CD4-positive, alpha-beta T cell treated with Interleukin-4 for 1 hour (primary cell): ENCODE data around the gene EMC10.
"Not testable (repeated sequence)": the region's sequence is repeated elsewhere in the genome, so short reads cannot be mapped to it uniquely, and the experiment has no call there.

Source experiments
- DNase-seq, 2 donors: peaks; one replicate each; pipeline ENCODE4 v3.0.0-alpha.2; 2020 to 2022

The EMC10 gene

DNA sequence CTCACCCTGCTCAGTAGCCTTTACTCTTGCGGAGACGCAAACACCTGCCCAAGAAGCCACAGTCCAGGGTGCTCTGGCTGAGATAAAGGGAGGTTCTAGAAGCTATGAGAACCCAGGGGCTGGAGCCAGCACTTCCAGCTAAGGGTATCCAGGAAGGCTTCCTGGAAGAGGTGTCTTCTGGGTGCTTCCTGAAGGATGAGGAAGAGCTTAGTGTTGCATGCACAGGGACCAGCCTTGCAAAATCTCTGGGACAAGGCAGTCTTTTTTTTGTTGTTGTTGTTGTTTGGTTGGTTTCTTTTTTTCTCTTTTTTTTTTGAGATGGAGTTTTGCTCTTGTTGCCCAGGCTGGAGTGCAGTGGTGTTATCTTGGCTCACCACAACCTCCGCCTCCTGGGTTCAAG, 23.1 kb upstream of the EMC10 start:
- DNase-seq, result no peak

DNA sequence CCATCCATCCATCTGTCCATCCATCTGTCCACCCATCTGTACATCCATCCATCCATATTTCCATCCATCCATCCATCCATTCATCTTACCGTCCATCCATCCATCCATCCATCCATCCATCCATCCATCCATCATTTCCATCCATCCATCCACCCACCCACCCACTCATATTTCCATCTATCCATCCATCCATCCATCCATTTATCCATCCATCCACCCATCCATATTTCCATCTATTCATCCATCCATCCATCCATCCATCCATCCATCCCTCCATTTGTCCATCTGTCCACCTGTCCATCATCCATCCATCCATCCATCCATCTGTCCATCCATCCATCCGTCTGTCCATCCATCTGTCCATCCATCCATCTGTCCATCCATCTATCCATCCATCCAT, 20.3 kb upstream of the EMC10 start:
- no peak for DNase-seq

DNA sequence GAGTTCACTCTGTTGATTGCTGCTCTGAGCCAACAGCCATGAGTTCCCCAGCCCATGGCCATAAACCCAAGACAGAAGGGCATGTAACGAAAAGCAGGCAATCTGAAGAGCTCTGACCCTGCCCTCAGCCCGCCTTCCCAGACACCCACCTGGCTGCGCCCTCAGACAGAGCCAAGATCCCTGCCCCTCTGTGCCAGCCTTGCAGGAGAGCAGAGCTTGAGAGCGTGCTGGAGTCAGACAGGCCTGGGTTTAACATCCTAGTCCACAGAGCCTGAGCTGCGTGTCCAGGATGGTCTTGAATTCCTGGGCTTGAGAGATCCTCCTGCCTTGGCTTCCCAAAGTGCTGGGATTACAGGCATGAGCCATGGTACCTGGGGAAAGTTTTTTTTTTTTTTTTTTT, 19.0 kb upstream of the EMC10 start:
- no peak for DNase-seq

DNA sequence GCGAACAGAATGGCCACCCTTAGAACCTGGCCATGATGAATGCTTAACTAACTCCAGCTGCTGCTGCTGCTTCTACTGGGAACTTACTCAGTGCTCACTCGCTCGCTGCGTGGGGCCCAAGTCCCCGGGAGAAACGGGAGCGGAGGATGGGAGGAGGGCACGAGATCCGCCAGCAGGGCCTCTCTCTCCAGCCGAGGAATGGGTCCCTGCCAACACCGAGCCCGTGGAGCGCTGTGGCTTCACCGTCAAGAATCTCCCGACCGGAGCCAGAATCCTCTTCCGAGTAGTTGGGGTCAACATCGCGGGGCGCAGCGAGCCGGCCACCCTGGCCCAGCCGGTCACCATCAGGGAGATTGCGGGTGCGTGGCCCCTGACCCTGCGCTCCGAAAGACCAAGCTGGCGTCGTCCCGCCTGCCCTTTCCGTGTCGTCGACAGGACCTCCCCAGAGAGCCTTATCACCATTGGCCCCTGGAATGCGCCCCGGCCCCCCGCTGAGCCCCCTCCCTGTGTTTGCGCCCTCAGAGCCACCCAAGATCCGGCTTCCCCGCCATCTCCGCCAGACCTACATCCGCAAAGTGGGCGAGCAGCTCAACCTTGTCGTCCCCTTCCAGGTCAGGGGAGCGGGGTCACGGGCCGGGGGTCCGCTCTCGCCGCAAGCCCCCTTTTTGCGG, 17.8 kb upstream of the EMC10 start:
- DNase-seq, result no peak

DNA sequence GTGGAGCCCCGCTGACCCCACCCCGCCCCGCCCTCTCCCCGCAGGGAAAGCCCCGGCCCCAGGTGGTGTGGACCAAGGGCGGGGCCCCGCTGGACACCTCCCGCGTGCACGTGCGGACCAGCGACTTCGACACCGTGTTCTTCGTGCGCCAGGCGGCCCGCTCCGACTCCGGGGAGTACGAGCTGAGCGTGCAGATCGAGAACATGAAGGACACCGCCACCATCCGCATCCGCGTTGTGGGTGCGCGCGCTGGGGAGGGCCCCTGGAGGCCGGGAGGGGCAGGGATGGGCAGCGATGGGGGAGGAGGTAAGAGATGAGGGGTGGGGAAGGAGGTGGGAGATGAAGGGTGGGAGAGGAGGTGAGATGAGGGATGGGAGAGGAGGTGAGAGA, 17.2 kb upstream of the EMC10 start:
- DNase-seq, result no peak

DNA sequence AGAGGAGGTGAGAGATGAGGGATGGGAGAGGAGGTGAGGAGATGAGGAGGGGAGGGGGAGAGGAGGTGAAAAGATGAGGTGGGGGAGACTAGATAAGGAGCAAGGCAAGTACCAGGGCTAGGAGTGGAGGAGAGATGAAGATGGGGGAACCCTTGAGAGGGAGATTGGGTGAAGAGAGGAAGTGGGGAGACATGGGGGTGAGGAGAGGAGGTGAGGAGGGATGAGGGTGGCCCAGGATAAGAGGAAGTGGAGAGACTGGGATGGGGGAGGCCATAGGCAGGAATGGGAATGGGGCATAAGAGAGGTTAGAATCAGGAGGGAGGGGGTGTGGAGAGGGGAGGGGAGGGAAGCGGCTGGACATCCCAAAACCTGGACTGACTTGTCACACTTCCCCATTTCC, 16.7 kb upstream of the EMC10 start:
- DNase-seq, result no peak

DNA sequence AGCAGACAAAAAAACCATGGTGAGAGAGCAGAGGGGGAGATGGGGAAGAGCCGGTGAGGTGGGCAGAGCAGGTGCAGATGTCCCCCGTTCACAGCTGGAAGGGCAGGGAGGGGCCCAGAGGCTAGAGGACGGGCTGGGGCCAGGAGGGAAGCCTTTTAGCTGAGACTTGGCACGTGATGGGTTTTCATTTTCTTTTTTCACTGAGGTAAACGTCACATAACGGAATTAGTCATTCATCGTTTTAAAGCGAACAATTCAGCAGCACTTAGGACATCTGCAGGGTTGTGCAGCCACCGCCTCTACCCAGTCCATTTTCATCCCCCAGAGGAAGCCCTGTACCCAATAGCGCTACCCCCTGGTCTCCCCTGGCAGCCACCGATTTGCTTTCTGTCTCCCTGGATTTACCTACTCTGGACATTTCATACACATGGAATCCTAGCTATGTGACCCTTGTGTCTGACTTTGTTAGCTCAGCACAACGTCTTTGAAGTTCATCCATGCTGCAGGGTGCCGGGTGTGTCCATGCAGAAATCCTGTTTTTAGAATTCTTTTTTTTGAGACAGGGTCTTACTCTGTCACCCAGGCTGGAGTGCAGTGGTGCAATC, 16.0 kb upstream of the EMC10 start:
- peak in 1 of 2 donors; percentile 50 for DNase-seq

DNA sequence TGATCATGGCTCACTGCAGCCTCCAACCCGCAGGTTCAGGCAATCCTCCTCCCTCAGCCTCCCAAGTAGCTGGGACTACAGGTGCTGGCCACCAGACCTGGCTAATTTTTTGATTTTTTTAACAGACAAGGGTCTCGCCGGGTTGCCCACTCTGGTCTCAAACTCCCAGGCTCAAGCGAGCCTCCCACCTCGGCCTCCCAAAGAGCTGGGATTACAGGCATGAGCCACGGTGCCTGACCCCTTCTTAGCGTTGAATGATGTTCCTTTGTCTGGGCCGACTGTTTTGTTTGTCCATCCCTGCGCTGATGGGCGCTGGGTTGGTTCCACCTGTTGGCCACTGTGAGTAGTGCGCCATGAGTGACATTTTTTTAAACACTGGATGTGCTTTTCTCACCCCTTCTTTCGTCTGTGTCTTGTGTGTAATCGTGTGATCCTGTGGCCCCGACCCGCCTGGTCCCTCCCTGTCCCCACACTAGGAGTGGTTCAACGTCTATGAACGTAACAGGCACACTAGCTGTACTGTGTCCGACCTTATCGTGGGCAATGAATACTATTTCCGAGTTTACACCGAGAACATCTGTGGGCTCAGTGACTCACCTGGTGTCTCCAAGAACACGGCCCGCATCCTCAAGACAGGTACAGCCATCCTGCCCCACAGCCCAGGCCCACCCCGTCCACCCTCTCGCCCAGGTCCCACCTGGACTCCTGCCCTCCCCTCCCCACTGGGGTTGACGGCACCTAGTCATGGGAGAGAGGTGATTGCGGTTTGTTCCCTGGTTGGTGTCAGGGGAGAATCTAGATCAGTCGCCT, 15.0 kb upstream of the EMC10 start:
- peak; percentile 74 to 75 for DNase-seq

DNA sequence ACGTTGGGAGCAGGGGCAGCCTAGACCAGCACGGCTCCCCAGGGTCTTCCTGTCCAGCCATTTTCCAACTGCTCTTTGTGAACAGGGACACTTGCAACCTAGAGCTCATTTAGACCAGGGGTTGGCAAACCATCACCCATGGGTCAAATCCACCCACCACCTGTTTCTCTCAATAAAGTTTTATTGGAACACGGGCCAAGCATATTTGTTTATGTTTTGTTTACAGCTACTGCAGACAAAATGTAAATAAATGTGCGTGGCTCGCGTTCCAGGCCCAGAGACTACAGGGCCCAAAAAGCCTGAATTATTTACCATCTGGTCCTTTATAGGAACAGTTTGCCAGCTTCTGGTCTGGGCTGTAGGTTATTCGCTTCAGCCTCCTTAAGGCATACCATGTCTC, 13.3 kb upstream of the EMC10 start:
- no peak for DNase-seq

DNA sequence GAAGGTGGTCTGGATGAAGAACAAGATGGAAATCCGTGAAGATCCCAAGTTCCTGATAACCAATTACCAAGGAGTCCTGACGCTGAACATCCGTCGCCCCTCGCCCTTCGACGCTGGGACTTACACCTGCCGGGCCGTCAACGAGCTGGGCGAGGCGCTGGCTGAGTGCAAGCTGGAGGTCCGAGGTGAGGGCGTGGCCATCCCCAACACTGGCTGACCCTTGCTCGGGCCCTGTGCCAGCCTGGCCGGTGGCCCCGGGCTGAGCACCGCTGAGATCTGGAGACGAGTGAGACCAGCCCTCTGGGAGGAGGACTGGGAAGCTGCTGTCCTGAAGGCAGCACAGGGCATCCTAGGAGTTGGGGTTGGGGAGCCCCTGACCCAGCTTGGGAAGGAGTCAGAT, 12.0 kb upstream of the EMC10 start:
- no peak for DNase-seq

DNA sequence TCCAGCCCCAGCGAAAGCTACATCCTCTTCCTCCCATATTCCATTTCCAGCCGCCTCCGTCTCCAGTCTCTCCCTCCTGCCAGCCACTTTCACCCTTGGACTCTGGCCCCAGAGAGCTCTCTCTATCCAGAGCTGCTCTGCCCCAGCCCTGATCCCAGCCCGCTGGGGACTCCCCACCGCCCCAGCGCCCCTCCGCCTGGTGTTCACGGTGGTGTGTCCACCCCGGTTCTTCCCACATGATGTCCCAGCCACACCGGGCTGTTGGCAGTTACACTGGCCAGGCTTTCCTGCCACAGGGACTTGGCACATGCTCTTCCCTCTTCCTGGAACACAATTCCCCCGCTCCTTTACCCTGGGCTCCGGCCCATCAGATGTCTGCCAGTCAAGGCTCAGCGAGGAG, 11.3 kb upstream of the EMC10 start:
- no peak for DNase-seq

DNA sequence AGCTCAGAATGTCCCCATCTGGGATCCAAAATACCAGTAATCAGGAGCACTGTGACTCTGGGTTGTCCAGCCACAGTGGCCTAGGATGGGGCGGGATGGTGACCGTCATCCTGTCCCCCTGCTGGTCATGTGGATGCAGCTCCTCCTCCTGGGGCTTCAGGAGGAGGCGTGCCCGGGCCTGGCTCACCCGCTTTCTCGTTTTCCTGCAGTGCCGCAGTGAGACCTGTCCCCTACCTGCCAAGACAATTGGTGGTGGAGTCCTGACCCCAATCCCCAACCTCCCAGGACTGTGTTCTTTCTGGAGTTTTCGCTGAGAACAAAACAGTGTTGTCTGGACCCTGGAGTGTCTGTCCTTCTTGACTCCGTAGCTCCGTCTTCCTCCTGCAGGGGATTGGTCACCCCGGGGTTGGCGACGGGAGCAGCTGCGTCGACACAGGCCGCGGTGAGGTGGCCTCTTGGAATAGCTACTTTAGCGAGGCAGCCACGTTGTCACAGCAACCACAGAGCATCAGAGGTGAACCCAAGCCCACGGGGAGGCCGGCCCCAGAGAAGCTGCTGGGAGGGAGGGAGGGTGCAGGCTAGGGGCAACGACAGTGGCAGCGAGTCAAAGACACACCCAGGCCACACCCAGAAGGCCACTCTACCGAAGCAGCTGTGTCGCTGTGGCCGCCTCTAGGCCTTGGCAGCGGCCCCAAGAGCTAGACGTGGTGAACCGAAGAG, 10.2 kb upstream of the EMC10 start:
- DNase-seq, result no peak

DNA sequence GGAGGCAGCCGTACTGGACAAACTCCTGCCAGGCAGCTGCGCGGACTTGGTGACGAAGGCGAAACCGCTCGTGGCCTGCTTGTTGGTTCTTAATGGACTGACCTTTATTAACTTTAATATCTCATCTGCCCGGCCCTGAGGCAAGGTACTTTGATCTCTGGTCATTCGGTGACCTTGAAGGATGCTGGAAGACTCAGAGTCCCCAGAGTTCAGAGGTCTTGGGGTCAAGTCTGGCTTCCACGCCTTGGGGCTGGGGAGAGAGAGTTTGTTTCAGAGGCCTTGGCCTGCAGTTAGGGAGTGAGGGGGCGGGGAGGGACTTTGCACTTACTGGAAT, 9.6 kb upstream of the EMC10 start:
- DNase-seq, result no peak

DNA sequence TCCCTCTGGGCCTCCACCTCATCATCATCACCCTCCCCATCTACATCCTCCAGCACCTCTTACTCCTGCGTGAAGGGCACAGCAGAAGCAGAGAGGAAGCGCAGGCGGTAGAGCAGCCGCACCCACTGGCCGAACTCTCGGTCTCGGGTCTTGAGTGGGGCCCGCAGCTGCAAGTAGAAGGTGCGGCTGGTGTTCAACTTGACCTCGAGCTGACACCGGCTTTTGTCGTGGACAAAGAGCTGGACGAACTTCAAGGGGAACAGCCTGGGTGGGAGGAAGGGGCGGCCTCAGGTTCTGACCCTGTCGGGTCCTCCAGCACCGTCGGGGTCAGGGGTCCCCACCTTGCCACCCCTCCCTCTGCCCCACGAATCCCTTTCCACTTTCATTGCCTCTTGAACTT, 8.7 kb upstream of the EMC10 start:
- no peak for DNase-seq

DNA sequence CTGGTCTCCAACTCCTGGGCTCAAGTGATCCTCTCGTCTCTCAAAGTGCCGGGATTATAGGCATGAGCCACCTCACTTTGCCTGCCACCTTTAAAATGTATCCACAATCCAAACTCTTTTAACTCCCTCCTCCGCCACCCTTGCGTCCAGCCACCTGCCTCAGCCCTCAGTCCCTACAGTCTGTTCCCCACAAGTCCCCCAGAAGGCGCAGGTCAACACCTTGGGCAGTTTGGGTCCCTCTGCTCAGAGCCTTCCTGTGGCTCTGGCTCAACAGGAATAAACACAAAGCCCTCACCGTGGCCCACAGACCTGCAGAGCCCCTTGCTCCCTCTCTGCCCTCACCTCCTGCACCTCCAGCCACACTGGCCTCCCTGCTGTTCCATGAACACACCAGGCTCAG, 7.5 kb upstream of the EMC10 start:
- DNase-seq, result no peak

DNA sequence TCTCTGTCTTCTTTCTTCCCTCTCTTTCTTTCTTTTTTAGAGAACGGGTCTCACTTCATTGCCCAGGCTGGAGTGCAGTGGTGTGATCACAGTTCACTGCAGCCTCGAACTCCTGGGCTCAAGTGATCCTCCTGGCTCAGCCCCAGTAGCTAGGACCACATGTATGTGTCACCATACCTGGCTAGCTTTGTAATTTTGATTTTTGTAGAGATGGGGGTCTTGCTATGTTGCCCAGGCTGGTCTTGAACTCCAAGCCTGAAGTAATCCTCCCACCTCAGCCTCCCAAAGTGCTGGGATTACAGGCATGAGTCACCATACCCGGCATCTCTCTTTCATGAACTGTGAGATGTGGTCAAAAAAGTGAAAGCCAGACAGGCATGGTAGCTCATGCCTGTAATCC, 3.0 kb upstream of the EMC10 start:
- not testable (repeated sequence) for DNase-seq

DNA sequence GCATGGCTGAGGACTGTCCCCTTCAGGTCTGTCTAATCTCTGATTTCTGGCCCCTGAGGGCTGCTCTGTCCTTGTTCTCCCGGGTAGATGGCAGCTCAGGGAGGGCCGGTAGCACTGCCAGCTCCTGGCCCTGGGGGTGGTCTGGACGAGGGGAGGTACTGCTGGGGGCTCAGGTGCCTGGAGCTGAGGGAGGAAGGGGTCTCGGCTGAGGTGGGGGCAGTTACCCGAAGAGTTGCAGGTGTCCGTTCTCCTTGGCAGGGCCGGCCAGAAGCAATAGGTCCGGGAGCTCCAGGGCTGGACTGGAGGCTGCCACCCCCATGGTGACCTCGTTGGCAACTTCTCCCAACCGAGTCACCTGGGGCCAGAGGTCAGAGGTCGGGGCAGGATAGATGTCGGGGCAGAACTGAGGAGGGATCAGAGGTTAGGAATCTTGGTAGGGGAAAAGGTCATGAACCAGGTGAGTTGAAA, 1.2 kb upstream of the EMC10 start:
- DNase-seq, result no peak

DNA sequence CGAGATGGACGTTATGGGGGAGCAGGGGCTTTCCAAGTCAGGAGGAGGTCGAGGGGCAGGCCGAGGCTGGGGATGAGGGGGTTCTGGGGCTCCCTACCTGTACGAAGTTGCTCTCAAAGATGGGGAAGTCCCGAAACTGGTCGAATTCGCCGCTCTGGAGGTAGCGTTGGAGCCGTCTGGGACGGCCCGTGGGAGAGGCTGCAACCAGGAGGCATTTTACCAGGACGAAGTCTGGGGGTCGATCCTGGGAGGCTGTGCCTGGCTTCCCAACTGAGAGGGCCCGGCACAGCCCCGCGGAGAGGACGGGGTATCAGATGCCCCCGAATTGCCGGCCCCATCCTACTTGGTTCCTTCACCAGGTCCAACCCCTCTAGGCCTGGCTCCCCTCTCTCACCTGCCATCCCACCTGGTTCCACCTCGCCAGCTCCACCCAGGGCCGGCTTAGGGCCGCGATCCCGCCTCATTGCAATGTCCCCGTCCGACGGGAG, 527 bp upstream of the EMC10 start:
- no peak for DNase-seq

DNA sequence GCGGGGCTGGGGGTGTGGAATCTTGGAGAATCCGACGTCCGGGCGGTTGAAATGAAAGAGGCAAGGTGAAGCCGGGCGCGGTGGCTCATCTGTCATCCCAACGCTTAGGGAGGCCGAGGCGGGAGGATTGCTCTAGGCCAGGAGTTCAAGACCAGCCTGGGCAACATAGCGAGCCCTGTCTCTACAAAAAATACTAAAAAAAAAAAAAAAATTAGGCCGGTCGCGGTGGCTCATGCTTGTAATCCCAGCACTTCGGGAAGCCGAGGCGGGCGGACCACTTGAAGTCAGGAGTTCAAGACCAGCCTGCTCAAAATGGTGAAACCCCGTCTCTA, 566 bp downstream of the EMC10 start:
- no peak for DNase-seq

DNA sequence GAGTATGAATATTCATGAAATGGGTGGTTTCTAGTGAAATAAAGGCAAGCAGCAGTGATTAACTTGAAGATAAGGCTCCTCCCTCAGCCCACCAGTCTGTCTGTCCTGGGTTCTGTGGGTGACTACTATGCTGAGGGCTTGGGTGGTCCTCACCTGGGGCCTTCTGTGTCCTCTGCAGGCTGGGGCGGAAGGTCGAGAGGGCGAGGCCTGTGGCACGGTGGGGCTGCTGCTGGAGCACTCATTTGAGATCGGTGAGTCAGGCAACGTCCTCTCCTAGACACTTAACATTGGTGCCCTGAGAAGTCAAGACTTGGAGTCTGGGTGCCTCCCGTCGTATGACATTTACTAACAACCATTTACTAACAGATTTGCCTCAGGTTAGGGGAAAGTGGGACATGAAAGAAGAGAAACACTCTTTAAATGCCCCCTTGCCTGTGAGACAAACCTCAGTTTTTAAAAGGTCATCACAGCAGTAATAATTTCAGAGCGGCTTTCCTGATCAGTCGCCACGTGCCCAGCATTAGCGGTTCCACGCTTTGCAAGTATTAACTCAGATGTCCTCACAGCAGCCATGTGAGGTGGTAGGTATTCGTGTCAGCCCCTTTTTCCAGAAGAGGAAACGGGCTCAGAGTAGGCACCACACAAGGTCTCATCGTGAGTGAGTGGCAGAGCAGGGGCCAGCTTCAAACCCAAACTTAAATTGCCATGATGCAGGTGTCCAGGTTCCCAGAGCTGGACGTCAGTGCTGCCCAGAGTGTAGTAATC, 1.6 kb downstream of the EMC10 start:
- DNase-seq, result no peak

DNA sequence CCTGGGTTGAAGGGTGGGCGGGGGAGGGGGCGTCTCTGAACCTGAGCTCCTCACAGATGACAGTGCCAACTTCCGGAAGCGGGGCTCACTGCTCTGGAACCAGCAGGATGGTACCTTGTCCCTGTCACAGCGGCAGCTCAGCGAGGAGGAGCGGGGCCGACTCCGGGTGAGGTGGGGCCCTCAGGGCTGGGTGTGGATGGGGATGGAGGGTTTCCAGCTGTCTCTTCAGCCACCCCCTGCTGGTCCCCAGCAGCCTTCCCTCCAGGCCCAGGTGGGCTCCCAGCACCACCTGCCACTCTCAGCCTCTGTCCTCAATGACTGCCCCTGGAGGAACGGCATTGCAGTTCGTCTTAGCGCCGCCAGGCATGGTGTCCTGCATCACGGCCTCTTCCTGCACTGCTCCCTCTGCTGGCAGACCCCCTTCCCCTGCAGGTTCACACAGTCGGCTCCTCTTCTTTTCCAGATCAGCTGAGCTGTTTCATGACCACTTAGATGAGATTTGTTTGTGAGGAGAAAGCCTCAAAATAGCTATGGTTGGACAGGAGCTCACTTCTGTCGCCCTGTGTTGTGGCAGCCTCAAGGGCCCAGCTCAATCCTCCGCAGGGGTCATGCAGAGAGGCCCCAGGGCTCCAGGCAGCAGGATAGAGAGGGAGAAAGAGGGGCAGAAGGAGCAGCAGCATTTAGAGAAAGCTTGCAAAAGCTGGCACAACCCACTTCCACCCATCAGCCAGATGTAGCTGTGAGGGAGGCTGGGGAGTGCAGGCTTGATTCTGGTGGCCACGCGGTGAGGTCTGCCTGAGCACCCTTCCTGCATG, 2.8 kb downstream of the EMC10 start:
- peak in 1 of 2 donors; percentile 18 for DNase-seq

DNA sequence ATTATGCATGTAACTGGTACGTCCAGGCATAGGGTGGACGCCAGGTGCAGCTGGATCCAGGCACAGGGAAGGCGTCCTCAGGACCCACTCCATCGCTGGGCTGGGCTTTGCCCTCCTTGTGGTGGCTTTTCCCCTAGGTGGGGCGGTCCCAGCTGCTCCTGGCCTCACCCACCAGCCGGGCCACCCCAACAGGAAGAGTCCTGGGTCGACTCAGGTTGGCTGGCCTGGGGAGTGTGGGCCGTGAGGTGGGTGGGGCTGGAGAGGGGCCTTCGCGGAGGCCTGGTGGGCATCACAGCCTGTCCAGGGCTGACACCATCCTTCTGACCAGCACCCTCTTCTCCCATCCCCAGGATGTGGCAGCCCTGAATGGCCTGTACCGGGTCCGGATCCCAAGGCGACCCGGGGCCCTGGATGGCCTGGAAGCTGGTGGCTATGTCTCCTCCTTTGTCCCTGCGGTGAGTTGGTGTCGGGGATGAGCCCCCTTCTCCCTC, 3.5 kb downstream of the EMC10 start:
- no peak for DNase-seq
